ENCODE results near the gene NRP1. TPM values are rescaled to one million over a fixed set of nuclear protein-coding genes. Genes with fewer than 3 reads are reported as not detected.

Gene NRP1
- total RNA-seq, 2 donors from 2014 or later: 11.7 to 18.4 TPM

- no peak for TF ChIP-seq CTCF (IDR thresholded peaks at IDR 0.05)
- Histone ChIP-seq H3K9ac (ENCODE audit: low read depth in 2 of 2, low read length in 2 of 2) (no peak overlapping the region), H3K9me3 (no peaks in the 10 kb centered on the region), H3K4me1 (peaks cover 5% of the 10 kb centered on the region), H3K27ac (no peak overlapping the region), H3K27me3 (no peaks in the 10 kb centered on the region), H3K36me3 (no peaks in the 10 kb centered on the region), H3K4me3 (no peak overlapping the region)
- DNase-seq: no peak
- intact Hi-C loops (cut with DNase I): no loop called here
These were observed 133.2 kb downstream of the NRP1 start for GRCh38 chr10:33201056-33201780.

- intact Hi-C loops (cut with DNase I): loop anchor here (10.0 kb wide), 2 partner anchors 135 to 1435 kb away; partner anchors contain the start of gene NRP1
- H3K4me3 ChIP-seq: no peak overlapping the region
- TF ChIP-seq CTCF (IDR thresholded peaks at IDR 0.05): no peak
These were observed 134.7 kb downstream of the NRP1 start for GRCh38 chr10:33199731-33200232.

GRCh38 chr10:33198610-33199009 is 135.9 kb downstream of the NRP1 start:
- Histone ChIP-seq H3K9ac (ENCODE audit: low read depth in 2 of 2, low read length in 2 of 2) (no peak overlapping the region), H3K27me3 (no peaks in the 10 kb centered on the region), H3K27ac (no peak overlapping the region), H3K4me3 (no peak overlapping the region), H3K4me1 (peaks cover 5% of the 10 kb centered on the region), H3K9me3 (no peaks in the 10 kb centered on the region), H3K36me3 (no peaks in the 10 kb centered on the region)
- DNase-seq: no peak
- intact Hi-C loops (cut with DNase I): loop anchor here (10.0 kb wide), 2 partner anchors 136 to 1436 kb away; partner anchors contain the start of gene NRP1
- TF ChIP-seq CTCF (IDR thresholded peaks at IDR 0.05): no peak

More at GRCh38 chr10:33199731-33200232, 134.7 kb downstream of the NRP1 start:
- no peak overlapping the region for H3K27ac ChIP-seq
- H3K36me3 ChIP-seq: no peaks in the 10 kb centered on the region
- DNase-seq: no peak
- H3K27me3 ChIP-seq: no peaks in the 10 kb centered on the region
- H3K9ac ChIP-seq (ENCODE audit: low read depth in 2 of 2, low read length in 2 of 2): no peak overlapping the region
- H3K4me1 ChIP-seq: peaks cover 5% of the 10 kb centered on the region
- no peaks in the 10 kb centered on the region for H3K9me3 ChIP-seq

GRCh38 chr10:33196710-33197491 is 137.6 kb downstream of the NRP1 start:
- peak; percentile 29 for DNase-seq
- Histone ChIP-seq H3K9ac (ENCODE audit: low read depth in 2 of 2, low read length in 2 of 2) (peak overlapping the region in 1 of 2 donors; percentile 36), H3K9me3 (no peaks in the 10 kb centered on the region), H3K27ac (peak overlapping the region; percentile 0), H3K4me3 (peak overlapping the region; percentile 20), H3K36me3 (no peaks in the 10 kb centered on the region), H3K4me1 (peaks cover 5% of the 10 kb centered on the region), H3K27me3 (no peaks in the 10 kb centered on the region)
- no peak for TF ChIP-seq CTCF (IDR thresholded peaks at IDR 0.05)
- intact Hi-C loops (cut with DNase I): loop anchor here (10.0 kb wide), 2 partner anchors 138 to 1438 kb away; partner anchors contain the start of gene NRP1

- no peak for TF ChIP-seq CTCF (IDR thresholded peaks at IDR 0.05)
- peaks cover 5% of the 10 kb centered on the region for H3K4me1 ChIP-seq
- H3K36me3 ChIP-seq: no peaks in the 10 kb centered on the region
- H3K27me3 ChIP-seq: no peaks in the 10 kb centered on the region
- H3K9me3 ChIP-seq: no peaks in the 10 kb centered on the region
- H3K9ac ChIP-seq (ENCODE audit: low read depth in 2 of 2, low read length in 2 of 2): no peak overlapping the region
- no peak for DNase-seq
- peak overlapping the region; percentile 0 for H3K27ac ChIP-seq
- no peak overlapping the region for H3K4me3 ChIP-seq
- intact Hi-C loops (cut with DNase I): loop anchor here (10.0 kb wide), 2 partner anchors 138 to 1438 kb away; partner anchors contain the start of gene NRP1
These were observed 138.1 kb downstream of the NRP1 start for GRCh38 chr10:33196377-33196706.

All from colonic mucosa (tissue), 4 donors.